GM21360 (cell line): ENCODE measurements around the gene TMEM107.
"Not testable (repeated sequence)": the region's sequence is repeated elsewhere in the genome, so short reads cannot be mapped to it uniquely, and the experiment has no call there.

Source experiments
- ATAC-seq: cut with Tn5 transposase; IDR thresholded peaks from one replicate; pipeline ENCODE4 v1.9.1; 2021; ENCODE audit warnings: mild to moderate bottlenecking, moderate library complexity; ENCODE audit not compliant: unreplicated experiment

TMEM107 gene

GRCh38 chr17:8176197-8176940, at the start of gene TMEM107:
Gene TMEM107, minus strand, starts transcription at chr17:8176380. Its CDS starts 94 bp downstream, at chr17:8176286.
- ATAC-seq, result no peak

- no peak for ATAC-seq
Measured at GRCh38 chr17:8224891-8225812, 49.0 kb upstream of the TMEM107 start.

GRCh38 chr17:8223356-8224126, 47.4 kb upstream of the TMEM107 start:
- peak; percentile 4 for ATAC-seq

GRCh38 chr17:8222630-8223355, 46.6 kb upstream of the TMEM107 start:
- ATAC-seq, result peak; percentile 29

- peak; percentile 15 for ATAC-seq
Measured at GRCh38 chr17:8222380-8222629, 46.1 kb upstream of the TMEM107 start.

- ATAC-seq, result peak; percentile 38
Measured at GRCh38 chr17:8221663-8222379, 45.6 kb upstream of the TMEM107 start.

- ATAC-seq, result no peak
Measured at GRCh38 chr17:8220783-8221662, 44.8 kb upstream of the TMEM107 start.

- ATAC-seq, result not testable (repeated sequence)
Measured at GRCh38 chr17:8214000-8214399, 37.8 kb upstream of the TMEM107 start.

- ATAC-seq, result no peak
Measured at GRCh38 chr17:8212312-8213180, 36.4 kb upstream of the TMEM107 start.

GRCh38 chr17:8210761-8211458, 34.7 kb upstream of the TMEM107 start:
- ATAC-seq, result no peak

GRCh38 chr17:8209907-8210760, 34.0 kb upstream of the TMEM107 start, which contains the start of gene AURKB:
Gene AURKB, minus strand, starts transcription at chr17:8210575. Its CDS starts 351 bp downstream, at chr17:8210224.
- peak; percentile 80 for ATAC-seq

- ATAC-seq, result no peak
Measured at GRCh38 chr17:8206536-8206935, 30.4 kb upstream of the TMEM107 start.

- no peak for ATAC-seq
Measured at GRCh38 chr17:8204761-8205555, 28.8 kb upstream of the TMEM107 start.

GRCh38 chr17:8192070-8192815, 16.1 kb upstream of the TMEM107 start:
- no peak for ATAC-seq

GRCh38 chr17:8190506-8190905, 14.3 kb upstream of the TMEM107 start:
- no peak for ATAC-seq
